Activated T-cell treated with anti-CD3 and anti-CD28 coated beads, Interleukin-2, amount 50 U/mL, for 48 hours (primary cell): ENCODE results near the gene LDLRAD2.
"Not testable (repeated sequence)": the region's sequence is repeated elsewhere in the genome, so short reads cannot be mapped to it uniquely, and the experiment has no call there.

ENCODE experiments used
- DNase-seq, 2 experiments: peaks; one replicate each; pipeline ENCODE4 v3.0.0-alpha.2; 2020

Gene LDLRAD2

GRCh38 chr1:21783679-21784603 is 28.1 kb upstream of the LDLRAD2 start:
- no peak for DNase-seq

DNA sequence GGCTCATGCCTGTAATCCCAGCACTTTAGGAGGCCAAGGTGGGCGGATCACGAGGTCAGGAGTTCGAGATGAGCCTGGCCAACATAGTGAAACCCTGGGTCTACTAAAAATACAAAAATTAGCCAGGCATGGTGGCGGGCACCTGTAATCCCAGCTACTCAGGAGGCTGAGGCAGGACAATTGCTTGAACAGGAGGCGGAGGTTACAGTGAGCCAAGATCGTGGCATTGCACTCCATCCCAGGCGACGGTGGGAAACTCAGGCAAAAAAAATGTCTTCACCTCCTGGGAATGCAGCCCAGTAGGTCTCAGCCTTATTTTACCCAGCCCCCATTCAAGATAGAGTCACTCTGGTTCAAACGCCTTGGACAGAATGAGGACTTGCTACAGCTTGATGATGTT is 26.3 kb upstream of the LDLRAD2 start:
- not testable (repeated sequence) for DNase-seq

DNA sequence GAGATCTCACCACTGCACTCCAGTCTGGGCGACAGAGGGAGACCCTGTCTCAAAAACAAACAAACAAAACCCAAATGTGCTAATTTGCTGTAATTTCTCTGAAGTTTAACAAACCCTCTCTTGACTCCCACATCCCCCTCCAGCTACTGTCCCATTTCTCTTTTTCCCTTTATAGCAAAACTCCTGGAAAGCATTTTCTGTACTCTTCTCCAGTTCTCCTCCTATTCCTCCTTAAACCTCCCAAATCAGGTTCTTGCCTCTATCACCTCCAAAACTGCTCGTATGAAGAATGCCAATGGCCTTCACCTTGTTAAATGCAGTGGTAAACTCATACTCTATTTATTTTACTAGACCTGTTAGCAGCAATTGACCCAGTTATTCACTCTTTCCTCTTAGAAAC is 25.4 kb upstream of the LDLRAD2 start:
- no peak for DNase-seq

- no peak for DNase-seq
Measured at GRCh38 chr1:21793104-21793503, 19.0 kb upstream of the LDLRAD2 start.

DNA sequence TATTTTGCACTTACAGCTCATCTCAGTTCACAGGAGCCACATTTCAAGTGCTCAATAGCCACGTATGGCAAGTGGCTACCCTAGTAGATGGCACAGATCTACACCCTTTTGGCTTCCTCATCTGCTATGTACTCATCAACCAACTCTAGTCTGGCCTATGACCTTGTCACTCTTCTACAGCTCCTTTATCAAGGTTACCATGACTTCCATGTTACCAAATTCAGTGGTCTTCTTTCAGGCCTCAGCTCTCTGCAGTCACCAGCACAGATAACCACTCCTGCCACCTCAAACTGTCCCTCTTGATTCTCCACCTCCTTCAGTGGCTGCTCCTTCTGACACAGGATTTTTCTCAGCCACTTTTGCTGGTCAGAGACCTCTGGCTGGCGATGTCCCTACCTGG is 17.4 kb upstream of the LDLRAD2 start:
- no peak for DNase-seq

- DNase-seq = no peak
Measured at GRCh38 chr1:21795075-21795474, 17.0 kb upstream of the LDLRAD2 start.

GRCh38 chr1:21799730-21800129 is 12.3 kb upstream of the LDLRAD2 start:
- no peak for DNase-seq

DNA sequence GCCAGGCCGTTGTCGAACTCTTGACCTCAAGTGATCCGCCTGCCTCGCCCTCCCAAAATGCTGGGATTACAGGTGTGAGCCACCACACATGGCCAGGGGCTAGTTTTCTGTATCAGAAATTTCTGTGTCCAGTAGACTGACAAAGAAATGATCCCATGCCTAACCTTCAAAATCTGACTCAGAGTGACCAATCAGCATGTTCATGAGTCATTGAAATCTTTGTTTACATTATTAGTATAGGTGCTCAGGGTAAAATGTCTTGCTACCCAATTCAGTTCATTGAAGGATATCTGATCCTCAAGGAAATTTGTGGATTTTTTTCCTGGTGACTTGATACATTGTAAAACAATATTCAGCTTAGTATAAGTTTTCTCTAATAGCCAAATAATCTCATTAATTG is 11.0 kb upstream of the LDLRAD2 start:
- no peak for DNase-seq

GRCh38 chr1:21804536-21804935 is 7.5 kb upstream of the LDLRAD2 start:
- no peak for DNase-seq

- DNase-seq = no peak
Measured at GRCh38 chr1:21813542-21813941, 1.5 kb downstream of the LDLRAD2 start.

DNA sequence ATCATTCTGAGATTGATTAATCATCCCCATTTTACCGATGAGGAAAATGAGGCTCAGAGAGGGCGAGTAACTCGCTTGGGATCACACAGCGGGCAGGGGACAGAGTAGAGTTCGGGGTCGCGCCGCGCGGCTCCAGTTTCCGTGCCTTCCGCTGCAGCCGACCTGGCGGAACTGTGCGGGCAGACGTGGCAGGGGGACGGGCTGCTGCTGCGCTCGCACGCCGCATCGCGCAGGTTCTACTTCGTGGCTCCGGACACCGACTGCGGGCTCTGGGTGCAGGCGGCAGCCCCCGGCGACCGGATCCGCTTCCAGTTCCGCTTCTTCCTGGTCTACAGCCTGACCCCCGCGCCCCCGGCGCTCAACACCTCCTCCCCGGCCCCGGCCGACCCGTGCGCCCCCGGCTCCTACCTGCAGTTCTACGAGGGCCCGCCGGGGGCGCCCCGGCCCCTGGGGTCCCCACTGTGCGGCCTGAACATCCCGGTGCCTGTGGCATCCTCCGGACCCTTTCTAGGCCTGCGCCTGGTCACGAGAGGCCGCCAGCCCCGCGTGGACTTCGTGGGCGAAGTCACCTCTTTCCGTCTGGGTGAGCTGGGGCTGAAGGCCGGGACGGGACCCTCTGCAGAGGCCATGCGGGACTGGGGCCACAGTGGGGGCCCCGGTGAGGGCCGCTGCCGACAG is 2.3 kb downstream of the LDLRAD2 start:
- peak; percentile 50 to 64 for DNase-seq

DNA sequence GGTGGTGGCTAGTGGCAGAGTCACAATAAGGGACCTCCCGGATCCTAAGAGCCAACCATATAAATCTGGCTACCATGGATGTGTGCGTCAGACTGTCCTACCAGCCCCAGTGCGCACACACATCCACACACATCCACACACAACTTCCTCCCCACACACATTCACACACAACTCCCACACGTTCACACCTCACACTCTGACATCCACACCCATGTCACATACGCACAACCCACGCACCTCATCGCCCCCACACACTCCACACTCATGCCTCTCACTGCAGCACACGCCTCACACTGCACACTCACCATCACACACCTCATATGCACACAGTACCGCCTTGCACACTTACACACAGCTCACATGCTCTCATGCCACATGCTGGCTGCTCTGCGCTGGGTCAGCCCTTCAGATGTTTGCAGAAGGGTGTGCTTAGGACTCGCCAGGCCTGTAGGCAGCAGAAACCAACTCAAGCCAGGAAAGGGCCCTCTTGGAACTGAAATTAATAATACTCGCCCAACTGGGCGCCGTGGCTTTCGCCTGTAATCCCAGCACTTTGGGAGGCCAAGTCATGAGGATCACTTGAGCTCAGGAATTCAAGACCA is 3.0 kb downstream of the LDLRAD2 start:
- DNase-seq = no peak

DNA sequence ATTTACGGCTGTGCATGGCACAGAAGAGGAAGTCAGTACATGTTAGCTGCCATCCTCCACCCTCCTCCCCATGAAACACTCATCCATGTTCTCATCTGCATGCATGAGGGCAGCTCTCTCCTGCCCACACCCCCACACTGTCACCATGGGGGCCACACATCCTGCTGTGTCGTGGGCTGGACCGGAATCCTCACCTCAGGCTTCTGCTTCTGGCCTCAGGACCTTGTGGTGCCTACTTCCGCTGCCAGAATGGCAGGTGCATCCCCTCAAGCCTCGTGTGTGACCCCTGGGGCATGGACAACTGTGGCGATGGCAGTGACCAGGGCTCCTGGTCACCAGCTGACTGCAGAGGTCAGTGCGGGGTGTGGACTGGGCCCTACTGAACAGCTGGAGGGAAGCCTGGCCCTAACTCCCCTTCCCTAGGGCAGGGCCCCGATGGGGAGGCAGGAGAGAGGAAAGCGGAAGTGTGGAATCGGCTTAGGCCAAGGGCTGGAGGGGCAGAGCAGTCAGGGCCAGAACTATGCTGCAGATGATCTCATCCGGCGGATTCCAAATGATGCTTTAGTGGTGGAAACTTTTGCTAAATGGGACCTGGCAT is 3.8 kb downstream of the LDLRAD2 start:
- DNase-seq = no peak

DNA sequence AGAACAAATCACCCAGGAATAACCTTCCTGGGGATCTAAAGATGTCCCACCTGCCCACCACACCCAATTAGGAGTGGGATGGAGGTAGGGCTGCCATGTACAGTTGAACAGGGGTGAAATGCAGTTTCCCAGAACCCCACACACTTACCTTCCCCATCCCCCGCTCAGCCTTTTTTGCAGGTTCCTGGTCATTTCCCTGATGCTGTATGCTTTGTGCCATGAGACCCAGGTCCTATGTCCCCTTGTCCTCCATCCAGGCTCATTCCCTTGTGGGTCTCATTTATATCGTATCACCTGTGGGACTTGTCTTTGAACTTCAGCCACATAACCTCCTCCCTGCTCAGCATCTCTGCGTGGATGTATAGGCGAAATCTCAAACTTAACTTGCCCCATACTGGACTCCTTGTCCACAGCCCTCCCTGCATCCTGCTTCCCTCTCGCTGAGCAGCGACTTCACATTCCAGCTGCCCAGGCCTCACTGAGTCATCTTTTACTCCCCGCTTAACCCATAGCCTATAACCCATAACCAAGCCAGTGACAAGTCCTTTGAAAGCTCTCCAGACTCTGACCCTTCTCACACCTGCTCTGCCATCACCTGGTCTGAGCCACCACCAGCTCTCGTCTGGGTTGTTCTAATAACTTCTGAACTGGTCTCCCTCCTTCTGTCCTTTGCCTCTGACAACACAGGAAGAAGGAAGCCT is 4.7 kb downstream of the LDLRAD2 start:
- DNase-seq = no peak

- peak; percentile 67 to 68 for DNase-seq
Measured at GRCh38 chr1:21818656-21819055, 6.6 kb downstream of the LDLRAD2 start.

DNA sequence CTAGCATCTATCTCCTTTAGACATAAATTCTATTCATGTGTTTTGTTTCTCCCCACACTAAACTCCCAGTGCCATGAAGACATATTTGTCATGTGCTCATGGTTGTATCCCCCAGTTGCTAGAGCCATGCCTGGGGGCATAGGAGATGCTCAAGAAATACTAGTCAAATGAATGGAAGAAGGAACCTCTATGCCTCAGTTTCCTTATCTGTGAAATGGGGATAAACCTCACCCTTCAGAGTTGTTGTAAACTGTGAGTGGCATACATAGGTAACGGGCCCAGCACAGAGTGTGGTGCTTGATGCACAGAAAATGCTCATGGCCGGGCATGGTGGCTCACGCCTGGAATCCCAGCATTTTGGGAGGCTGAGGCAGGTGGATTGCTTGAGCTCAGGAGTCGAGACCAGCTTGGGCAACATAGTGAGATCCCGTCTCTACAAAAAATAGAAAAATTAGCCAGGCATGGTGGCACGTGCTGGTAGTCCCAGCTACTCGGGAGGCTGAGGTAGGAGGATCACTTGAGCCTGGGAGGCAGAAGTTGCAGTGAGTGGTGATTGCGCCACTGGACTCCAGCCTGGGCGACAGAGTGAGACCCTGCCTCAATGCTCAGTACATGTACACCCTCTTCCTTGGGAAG is 8.7 kb downstream of the LDLRAD2 start:
- no peak for DNase-seq

- no peak for DNase-seq
Measured at GRCh38 chr1:21821385-21822019, 9.4 kb downstream of the LDLRAD2 start.

DNA sequence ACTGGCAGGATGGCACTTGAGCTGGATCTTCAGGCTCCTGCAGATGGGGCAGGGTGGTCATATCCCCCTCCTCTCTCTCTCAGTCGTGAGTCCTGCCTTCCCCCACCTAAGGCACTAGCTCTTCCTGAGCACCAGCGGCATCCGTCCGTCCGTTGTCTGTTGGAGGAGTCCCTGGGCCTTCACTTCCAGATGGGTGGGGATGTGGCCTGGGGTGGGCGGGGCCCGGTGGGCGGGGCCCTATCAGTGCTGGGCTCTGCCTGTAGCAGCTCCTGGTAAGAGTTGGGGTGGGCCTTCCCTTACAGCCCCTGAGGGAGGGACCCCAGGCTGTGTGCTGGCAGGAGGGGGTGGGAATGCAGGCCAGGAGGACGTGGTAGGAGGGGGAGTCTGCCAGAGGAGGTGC is 10.3 kb downstream of the LDLRAD2 start:
- no peak for DNase-seq

DNA sequence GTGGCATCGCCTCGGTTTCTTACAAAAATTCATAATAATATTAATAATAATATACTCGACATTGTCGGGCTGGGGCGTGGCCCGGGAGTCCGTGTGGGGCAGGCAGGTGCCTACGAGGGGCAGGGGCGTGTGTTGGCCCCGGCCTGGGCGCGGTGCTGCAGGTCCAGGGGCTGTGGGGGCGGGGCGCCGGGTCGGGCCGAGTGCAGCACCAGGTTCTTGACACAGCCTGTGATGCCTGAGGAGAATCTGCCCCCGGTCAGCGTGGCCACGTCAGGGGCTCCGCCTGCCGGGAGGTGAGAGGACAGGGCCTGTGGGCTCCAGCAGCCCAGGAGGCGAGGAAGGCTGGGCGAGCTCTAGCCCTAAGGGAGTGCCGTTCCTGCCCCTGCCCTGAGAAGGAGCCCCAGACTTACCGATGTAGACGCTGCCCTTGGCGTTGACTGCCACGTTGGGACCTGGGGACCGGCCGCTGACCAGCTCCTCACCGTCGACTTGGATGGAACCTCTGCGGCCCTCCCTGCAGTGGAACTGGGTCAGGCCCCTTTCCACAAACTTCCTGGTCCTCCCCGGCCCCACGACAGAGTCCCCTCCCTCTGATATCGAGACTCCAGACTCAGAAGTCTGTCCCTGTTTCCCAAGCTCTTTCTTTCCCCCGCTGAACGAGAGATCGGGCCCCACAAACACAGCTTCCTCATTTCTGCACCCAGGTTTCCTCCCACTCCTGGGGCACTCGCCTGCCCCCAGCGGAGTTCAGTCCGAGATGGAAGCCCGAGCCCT is 11.3 kb downstream of the LDLRAD2 start:
- no peak for DNase-seq

- no peak for DNase-seq
Measured at GRCh38 chr1:21823980-21824702, 12.1 kb downstream of the LDLRAD2 start.
